HG02981 (cell line): ENCODE results near the gene TDRD12.
"Not testable (repeated sequence)": the region's sequence is repeated elsewhere in the genome, so short reads cannot be mapped to it uniquely, and the experiment has no call there.

Experiments
- ATAC-seq: cut with Tn5 transposase; IDR thresholded peaks from one replicate; pipeline ENCODE4 v1.9.1; 2021; ENCODE audit warnings: mild to moderate bottlenecking, moderate library complexity; ENCODE audit not compliant: unreplicated experiment

Gene TDRD12

GRCh38 chr19:32828643-32829344, 109.2 kb downstream of the TDRD12 start:
- ATAC-seq: no peak

- no peak for ATAC-seq
These were observed 109.9 kb downstream of the TDRD12 start for GRCh38 chr19:32829345-32829896.

GRCh38 chr19:32830231-32831014, 110.9 kb downstream of the TDRD12 start:
- ATAC-seq: no peak

- ATAC-seq: no peak
These were observed 112.0 kb downstream of the TDRD12 start for GRCh38 chr19:32831611-32832010.

- not testable (repeated sequence) for ATAC-seq
These were observed 112.5 kb downstream of the TDRD12 start for GRCh38 chr19:32832094-32832493.

- ATAC-seq: not testable (repeated sequence)
These were observed 113.3 kb downstream of the TDRD12 start for GRCh38 chr19:32832825-32833224.

GRCh38 chr19:32833388-32833787, 113.8 kb downstream of the TDRD12 start:
- ATAC-seq: not testable (repeated sequence)

GRCh38 chr19:32837531-32837930, 118.0 kb downstream of the TDRD12 start:
- no peak for ATAC-seq

- no peak for ATAC-seq
These were observed 122.5 kb downstream of the TDRD12 start for GRCh38 chr19:32842061-32842460.

GRCh38 chr19:32843716-32844245, 124.2 kb downstream of the TDRD12 start:
- no peak for ATAC-seq

GRCh38 chr19:32848035-32848434, 128.5 kb downstream of the TDRD12 start:
- ATAC-seq: not testable (repeated sequence)

GRCh38 chr19:32852216-32852615, 132.6 kb downstream of the TDRD12 start:
- no peak for ATAC-seq

GRCh38 chr19:32856818-32857217, 137.3 kb downstream of the TDRD12 start:
- ATAC-seq: not testable (repeated sequence)

- no peak for ATAC-seq
These were observed 138.0 kb downstream of the TDRD12 start for GRCh38 chr19:32857584-32857983.

GRCh38 chr19:32858155-32858554, 138.6 kb downstream of the TDRD12 start:
- ATAC-seq: no peak

- ATAC-seq: no peak
These were observed 139.0 kb downstream of the TDRD12 start for GRCh38 chr19:32858559-32858958.

- ATAC-seq: no peak
These were observed 140.0 kb downstream of the TDRD12 start for GRCh38 chr19:32859591-32859990.

- ATAC-seq: no peak
These were observed 142.0 kb downstream of the TDRD12 start for GRCh38 chr19:32861596-32861995.

GRCh38 chr19:32862173-32862572, 142.6 kb downstream of the TDRD12 start:
- no peak for ATAC-seq

GRCh38 chr19:32862741-32863140, 143.2 kb downstream of the TDRD12 start:
- no peak for ATAC-seq

- no peak for ATAC-seq
These were observed 143.7 kb downstream of the TDRD12 start for GRCh38 chr19:32863301-32863700.

GRCh38 chr19:32863841-32864240, 144.3 kb downstream of the TDRD12 start:
- no peak for ATAC-seq
